ENCODE results near the gene CRIM1.

The CRIM1 gene

GRCh38 chr2:36421379-36421778, 65.8 kb downstream of the CRIM1 start:
- no peak for DNase-seq (ENCODE audit: low read depth)
- in situ Hi-C loops (cut with HindIII; ENCODE audit: low sequenced_read_pairs) = no loop called here
- no peak overlapping the region for H3K4me3 ChIP-seq (ENCODE audit: low read depth, low read length)
- TF ChIP-seq CTCF (IDR thresholded peaks at IDR 0.05; ENCODE audit: low read depth, low read length, missing control alignments) = no peak

DNA sequence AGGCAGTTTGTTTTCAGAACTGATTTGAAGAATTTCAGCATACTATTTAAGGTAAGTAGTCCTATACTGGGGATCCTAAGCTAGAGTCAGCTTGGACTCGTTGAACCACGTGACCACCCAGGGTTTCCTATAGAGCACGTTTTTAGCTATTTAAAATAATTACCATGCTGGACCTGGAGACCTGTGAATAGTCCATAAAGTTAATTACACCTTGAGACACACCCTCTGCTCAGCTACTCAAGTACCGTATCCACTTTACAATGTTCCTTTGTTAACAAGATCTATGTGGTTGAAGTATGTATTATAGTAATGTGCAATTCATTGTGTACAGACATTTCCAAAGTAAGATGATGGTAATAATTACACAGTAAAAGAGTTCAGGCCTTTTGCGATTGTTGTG, 67.6 kb downstream of the CRIM1 start:
- H3K4me3 ChIP-seq (ENCODE audit: low read depth, low read length) = no peak overlapping the region
- no peak for TF ChIP-seq CTCF (IDR thresholded peaks at IDR 0.05; ENCODE audit: low read depth, low read length, missing control alignments)
- in situ Hi-C loops (cut with HindIII; ENCODE audit: low sequenced_read_pairs) = no loop called here
- DNase-seq (ENCODE audit: low read depth) = no peak

DNA sequence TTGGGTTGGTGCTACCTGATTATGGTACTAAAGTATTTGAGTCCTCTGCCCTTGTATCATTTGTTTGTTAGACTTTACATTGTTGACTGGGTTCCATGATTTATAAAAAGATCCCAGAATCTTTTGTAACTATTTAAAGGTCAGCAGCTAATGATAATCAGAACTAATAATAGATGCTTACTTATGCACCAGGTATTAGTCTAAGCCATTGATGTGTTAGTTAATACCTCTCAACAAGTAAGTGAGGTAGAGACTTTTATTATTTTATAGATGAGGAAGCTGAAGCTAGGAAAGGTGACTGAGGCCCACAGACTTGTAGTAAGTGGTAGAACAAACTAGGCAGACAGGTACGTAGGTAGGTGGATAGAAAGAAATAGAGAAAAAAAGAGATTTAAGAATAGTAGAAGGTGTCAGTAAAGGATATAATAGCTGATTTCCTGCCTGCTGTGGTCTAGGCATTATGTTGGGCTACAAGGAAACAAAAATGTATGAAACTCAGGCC, 68.1 kb downstream of the CRIM1 start:
- TF ChIP-seq CTCF (IDR thresholded peaks at IDR 0.05; ENCODE audit: low read depth, low read length, missing control alignments) = no peak
- in situ Hi-C loops (cut with HindIII; ENCODE audit: low sequenced_read_pairs) = no loop called here
- DNase-seq (ENCODE audit: low read depth) = no peak
- H3K4me3 ChIP-seq (ENCODE audit: low read depth, low read length) = no peak overlapping the region

GRCh38 chr2:36425608-36426355, 70.2 kb downstream of the CRIM1 start:
- in situ Hi-C loops (cut with HindIII; ENCODE audit: low sequenced_read_pairs) = no loop called here
- H3K4me3 ChIP-seq (ENCODE audit: low read depth, low read length) = no peak overlapping the region
- no peak for DNase-seq (ENCODE audit: low read depth)
- no peak for TF ChIP-seq CTCF (IDR thresholded peaks at IDR 0.05; ENCODE audit: low read depth, low read length, missing control alignments)

- TF ChIP-seq CTCF (IDR thresholded peaks at IDR 0.05; ENCODE audit: low read depth, low read length, missing control alignments) = no peak
- DNase-seq (ENCODE audit: low read depth) = no peak
- in situ Hi-C loops (cut with HindIII; ENCODE audit: low sequenced_read_pairs) = no loop called here
- no peak overlapping the region for H3K4me3 ChIP-seq (ENCODE audit: low read depth, low read length)
Measured at GRCh38 chr2:36427790-36428243, 72.2 kb downstream of the CRIM1 start.

- no peak for DNase-seq (ENCODE audit: low read depth)
- in situ Hi-C loops (cut with HindIII; ENCODE audit: low sequenced_read_pairs) = no loop called here
- no peak for TF ChIP-seq CTCF (IDR thresholded peaks at IDR 0.05; ENCODE audit: low read depth, low read length, missing control alignments)
- no peak overlapping the region for H3K4me3 ChIP-seq (ENCODE audit: low read depth, low read length)
Measured at GRCh38 chr2:36430549-36430948, 75.0 kb downstream of the CRIM1 start.
